ENCODE data around the gene TFEB. TPM values are rescaled to one million over a fixed set of nuclear protein-coding genes. Genes with fewer than 3 reads are reported as not detected.

The TFEB gene
- total RNA-seq, 1 donor from 2014 or later, result 37.8 TPM

DNA sequence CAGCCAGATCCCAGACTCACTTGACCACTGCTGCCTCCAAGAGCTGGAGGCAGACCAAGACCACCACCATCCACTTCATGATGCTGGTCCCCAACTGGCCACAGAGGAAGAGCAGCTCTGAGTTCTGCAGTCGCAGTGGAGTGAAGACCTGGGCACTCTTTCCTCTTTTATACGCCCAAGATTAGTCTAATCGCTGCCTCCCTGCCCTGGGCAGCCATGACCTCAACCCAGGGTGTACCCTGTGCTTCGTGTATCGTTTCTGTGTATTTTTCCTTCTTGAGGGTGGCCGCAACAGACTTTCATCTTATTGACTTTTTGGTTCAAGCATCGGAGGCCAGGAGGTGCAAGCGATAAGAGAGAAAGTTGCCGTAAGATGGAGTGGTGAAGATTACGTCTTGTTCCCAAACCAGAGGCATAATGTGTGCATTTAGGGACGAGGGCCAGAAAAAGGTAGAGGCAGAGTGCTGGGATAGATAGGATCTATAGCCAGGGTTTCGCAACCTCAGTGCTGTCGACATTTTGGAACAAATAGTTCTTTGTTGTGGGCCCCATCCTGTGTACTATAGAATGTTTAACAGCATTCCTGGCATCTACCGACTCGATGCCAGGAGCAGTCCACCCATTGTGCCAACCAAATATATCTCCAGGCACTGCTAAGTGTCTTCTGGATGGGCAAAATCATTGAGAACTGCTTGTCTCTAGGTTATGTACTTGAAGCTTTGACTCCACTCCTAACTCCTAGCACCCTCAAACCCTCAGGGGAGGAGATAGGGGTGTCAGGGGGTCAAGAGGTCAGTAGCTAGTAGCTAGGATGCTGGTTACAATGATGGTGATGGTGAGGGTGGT, 12.1 kb upstream of the TFEB start, which contains the start of gene PGC:
PGC (minus strand) TSS at position 142 of the 846 bp plus-strand sequence; CDS start at position 79, 63 bp downstream.
- no peaks in the 10 kb centered on the region for H3K27me3 ChIP-seq
- DNase-seq (ENCODE audit: extremely low spot score in 2 of 2), result no peak
- no peaks in the 10 kb centered on the region for H3K4me1 ChIP-seq
- intact Hi-C loops (cut with DNase I), result no loop called here
- no peak within 1 kb of the TSS for H3K4me3 ChIP-seq
- no peak within 1 kb of the TSS for H3K27ac ChIP-seq
- TF ChIP-seq POLR2AphosphoS5 (IDR thresholded peaks at IDR 0.05; ENCODE audit: insufficient read depth in 1 of 2, low read depth in 1 of 2), result no peak
- TF ChIP-seq, protein P1, sequence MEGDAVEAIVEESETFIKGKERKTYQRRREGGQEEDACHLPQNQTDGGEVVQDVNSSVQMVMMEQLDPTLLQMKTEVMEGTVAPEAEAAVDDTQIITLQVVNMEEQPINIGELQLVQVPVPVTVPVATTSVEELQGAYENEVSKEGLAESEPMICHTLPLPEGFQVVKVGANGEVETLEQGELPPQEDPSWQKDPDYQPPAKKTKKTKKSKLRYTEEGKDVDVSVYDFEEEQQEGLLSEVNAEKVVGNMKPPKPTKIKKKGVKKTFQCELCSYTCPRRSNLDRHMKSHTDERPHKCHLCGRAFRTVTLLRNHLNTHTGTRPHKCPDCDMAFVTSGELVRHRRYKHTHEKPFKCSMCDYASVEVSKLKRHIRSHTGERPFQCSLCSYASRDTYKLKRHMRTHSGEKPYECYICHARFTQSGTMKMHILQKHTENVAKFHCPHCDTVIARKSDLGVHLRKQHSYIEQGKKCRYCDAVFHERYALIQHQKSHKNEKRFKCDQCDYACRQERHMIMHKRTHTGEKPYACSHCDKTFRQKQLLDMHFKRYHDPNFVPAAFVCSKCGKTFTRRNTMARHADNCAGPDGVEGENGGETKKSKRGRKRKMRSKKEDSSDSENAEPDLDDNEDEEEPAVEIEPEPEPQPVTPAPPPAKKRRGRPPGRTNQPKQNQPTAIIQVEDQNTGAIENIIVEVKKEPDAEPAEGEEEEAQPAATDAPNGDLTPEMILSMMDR (IDR thresholded peaks at IDR 0.05), result no peak
- H3K9me3 ChIP-seq, result no peaks in the 10 kb centered on the region
- no peaks in the 10 kb centered on the region for H3K36me3 ChIP-seq

DNA sequence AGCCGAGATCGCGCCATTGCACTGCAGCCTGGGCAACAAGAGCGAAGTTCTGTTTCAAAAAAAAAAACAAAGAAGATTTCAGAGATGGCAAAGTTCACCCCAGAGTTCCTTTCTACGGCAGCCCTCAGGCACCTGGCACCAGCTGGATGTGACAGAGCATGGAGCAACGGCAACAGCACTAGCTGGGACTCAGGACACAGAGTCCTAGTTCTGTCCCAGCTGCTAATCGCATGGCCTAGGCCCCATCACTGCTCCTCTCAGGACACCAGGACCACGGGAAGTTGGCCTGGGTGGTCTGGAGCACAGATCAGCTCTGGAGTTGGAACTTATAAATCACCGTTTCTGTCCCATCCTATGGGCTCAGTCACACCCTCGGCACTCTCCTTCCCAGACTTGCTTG, 10.7 kb upstream of the TFEB start:
- H3K27ac ChIP-seq, result no peak overlapping the region
- intact Hi-C loops (cut with DNase I), result no loop called here
- TF ChIP-seq POLR2A (IDR thresholded peaks at IDR 0.05), result no peak
- TF ChIP-seq, protein P1 (IDR thresholded peaks at IDR 0.05), result no peak
- TF ChIP-seq POLR2AphosphoS5 (IDR thresholded peaks at IDR 0.05; ENCODE audit: insufficient read depth in 1 of 2, low read depth in 1 of 2), result no peak
- H3K36me3 ChIP-seq, result no peaks in the 10 kb centered on the region
- DNase-seq (ENCODE audit: extremely low spot score in 2 of 2), result no peak
- H3K9me3 ChIP-seq, result no peaks in the 10 kb centered on the region
- H3K4me3 ChIP-seq, result no peak overlapping the region
- H3K4me1 ChIP-seq, result no peaks in the 10 kb centered on the region
- no peaks in the 10 kb centered on the region for H3K27me3 ChIP-seq

DNA sequence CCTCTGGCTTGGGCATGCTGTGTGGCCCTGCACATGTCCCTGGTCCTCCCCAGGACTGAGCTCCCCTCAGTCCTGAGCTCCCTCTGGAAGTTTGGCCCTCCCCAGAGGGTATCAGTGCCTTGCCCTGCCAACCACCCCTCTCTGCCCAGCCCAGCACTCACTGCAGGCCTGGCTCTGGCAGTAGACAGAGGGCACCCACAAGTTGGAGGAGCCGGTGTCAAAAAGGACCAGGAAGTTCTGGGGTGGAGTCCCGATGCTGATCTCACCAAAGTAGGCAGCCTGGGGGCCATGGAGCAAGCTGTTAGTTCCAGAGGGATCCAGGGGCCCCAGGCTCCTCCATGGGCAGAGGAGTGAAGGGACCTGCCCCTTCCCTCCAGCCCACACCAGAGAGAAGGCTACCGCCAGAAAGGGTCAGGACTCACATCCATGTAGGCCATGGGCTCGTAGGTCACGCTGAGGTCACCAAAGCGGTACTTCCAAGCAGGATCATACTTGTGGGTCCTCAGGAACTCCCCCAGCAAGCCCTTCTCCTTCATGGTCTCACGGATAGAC, 8.9 kb upstream of the TFEB start:
- intact Hi-C loops (cut with DNase I), result no loop called here

DNA sequence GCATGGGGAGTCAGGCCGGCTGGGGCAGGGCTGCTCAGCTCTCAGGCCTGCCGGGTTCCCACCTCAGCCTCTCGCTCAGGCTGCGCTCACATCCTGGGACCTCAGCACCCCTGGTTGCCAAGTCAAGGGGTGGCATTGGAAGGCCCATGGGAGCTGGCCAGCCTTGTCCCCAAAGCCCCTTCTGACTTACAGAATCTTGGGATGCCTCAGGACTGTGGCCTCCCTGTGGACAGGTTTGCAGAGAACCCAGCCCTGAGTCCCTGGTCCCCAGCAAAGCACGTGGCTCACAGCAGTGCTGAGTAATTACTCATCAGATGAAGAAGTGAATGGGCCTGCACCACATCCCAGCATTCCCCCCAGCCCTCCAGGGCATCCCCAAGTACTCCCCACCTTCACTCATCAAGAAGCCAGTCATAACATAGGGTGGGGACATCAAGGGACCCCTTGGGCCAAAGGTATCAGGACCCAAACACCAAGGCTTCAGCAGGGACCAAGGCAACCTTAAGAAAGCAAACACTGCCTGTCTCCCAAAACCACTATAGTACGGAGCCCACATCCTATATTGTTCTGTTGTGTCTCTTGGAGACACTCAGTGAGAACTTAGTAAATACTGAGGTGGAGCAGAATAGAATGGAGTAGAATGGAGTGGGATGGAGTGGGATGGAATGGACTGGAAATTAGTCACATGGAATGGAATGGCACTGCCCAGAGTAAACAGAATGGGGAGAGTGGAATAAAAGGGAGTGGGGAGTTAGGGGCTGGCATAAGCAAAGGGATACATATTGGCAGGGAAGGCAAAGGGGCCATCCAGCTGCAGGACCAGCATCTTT, 8.2 kb upstream of the TFEB start:
- Histone ChIP-seq H3K27me3 (no peaks in the 10 kb centered on the region), H3K4me3 (no peak overlapping the region), H3K9me3 (no peaks in the 10 kb centered on the region), H3K4me1 (no peaks in the 10 kb centered on the region), H3K27ac (no peak overlapping the region), H3K36me3 (no peaks in the 10 kb centered on the region)
- no peak for DNase-seq (ENCODE audit: extremely low spot score in 2 of 2)
- intact Hi-C loops (cut with DNase I), result no loop called here
- TF ChIP-seq, protein P1 (IDR thresholded peaks at IDR 0.05), result no peak
- TF ChIP-seq POLR2AphosphoS5 (IDR thresholded peaks at IDR 0.05; ENCODE audit: insufficient read depth in 1 of 2, low read depth in 1 of 2), result no peak
- no peak for TF ChIP-seq POLR2A (IDR thresholded peaks at IDR 0.05)

More for the DNA sequence above, 8.9 kb upstream of the TFEB start:
- Histone ChIP-seq H3K27ac (no peak overlapping the region), H3K27me3 (no peaks in the 10 kb centered on the region), H3K9me3 (no peaks in the 10 kb centered on the region), H3K36me3 (no peaks in the 10 kb centered on the region), H3K4me1 (no peaks in the 10 kb centered on the region), H3K4me3 (no peak overlapping the region)
- no peak for TF ChIP-seq POLR2A (IDR thresholded peaks at IDR 0.05)
- TF ChIP-seq POLR2AphosphoS5 (IDR thresholded peaks at IDR 0.05; ENCODE audit: insufficient read depth in 1 of 2, low read depth in 1 of 2), result no peak
- TF ChIP-seq, protein P1 (IDR thresholded peaks at IDR 0.05), result no peak
- no peak for DNase-seq (ENCODE audit: extremely low spot score in 2 of 2)
